Stimulated activated CD8-positive, alpha-beta memory T cell treated with anti-CD3 and anti-CD28 coated beads, Interleukin-7, amount 100 ng/mL, for 1 hour (primary cell): ENCODE measurements around the gene RABGGTB.
"Not testable (repeated sequence)": the region's sequence is repeated elsewhere in the genome, so short reads cannot be mapped to it uniquely, and the experiment has no call there.

Source experiments
- DNase-seq, 2 donors: peaks; one replicate each; pipeline ENCODE4 v3.0.0-alpha.2; 2020; ENCODE audit warnings: low read depth in 2 of 2

The RABGGTB gene

DNA sequence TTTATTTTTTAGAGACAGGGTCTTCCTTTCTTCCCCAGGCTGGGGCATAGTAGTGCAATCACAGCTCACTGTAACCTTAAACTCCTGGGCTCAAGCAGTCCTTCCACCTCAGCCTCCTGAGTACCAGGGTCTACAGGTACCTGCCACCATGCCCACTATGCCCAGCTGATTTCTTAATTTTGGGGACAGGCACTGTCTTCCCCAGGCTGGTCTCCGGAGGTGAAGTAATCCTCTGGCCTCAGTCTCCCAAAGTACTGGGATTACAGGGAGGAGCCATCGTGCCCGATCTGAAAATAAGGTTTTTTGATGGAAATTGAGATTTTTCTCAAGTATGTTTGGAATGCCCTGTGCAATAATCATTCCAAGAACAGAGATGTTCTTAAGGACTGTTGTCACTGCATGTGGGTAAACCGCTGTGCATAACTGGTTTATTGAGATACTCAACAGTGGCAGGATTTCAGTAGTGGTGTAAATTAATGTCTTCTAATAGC lies 9.7 kb downstream of the RABGGTB start:
- DNase-seq, result no peak

DNA sequence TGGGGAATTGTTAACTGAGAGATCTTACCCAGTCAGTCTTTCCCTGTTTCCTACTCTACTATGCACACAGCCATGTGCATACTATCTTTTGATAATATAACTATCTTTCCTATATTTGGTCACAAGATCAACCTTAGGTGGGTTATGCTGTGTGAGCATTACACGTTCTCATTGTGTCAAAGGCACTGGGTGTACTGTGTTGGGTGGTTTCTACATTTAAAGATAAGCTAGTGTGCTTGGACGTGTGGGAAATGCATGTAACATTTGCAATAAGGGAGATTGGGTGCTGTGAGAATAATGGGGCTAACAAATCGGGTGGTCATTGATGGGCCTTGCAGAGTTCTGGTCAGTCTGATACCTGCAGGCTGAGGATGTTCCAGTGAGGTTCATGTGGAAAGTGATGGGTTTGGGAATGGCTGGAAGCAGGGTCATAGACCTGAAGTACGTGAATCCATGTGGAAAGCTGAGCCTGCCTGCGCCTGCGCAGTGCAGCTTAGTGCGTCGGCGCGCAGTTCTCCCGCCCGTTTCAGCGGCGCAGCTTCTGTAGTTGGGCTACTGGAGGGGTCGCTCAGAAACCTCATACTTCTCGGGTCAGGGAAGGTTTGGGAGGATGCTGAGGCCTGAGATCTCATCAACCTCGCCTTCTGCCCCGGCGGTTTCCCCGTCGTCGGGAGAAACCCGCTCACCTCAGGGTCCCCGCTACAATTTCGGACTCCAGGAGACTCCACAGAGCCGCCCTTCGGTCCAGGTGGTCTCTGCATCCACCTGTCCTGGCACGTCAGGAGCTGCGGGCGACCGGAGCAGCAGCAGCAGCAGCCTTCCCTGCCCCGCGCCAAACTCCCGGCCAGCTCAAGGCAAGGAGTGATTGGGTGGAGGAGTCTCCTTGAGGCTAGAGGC lies 10.6 kb downstream of the RABGGTB start, which contains the start of gene MSH4:
Gene MSH4 (plus strand): TSS at position 507 of the 897 bp plus-strand sequence. CDS start 104 bp downstream, at position 611.
- DNase-seq, result no peak

DNA sequence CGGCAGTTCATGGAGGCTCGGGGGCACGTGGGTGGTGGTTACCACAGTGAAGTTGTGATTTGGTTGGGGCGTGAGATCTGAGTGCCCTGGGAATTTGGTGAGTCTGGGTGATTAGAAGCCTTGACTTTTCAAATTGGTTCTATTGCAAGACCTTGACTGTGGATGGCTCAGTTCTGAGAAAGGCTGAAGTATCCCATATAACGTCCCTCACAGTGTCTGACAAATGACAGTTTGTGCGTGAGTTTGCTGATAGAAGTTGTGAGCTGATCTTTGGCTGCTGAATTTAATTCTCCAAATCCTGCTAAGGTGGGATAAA lies 11.2 kb downstream of the RABGGTB start:
- DNase-seq, result no peak

DNA sequence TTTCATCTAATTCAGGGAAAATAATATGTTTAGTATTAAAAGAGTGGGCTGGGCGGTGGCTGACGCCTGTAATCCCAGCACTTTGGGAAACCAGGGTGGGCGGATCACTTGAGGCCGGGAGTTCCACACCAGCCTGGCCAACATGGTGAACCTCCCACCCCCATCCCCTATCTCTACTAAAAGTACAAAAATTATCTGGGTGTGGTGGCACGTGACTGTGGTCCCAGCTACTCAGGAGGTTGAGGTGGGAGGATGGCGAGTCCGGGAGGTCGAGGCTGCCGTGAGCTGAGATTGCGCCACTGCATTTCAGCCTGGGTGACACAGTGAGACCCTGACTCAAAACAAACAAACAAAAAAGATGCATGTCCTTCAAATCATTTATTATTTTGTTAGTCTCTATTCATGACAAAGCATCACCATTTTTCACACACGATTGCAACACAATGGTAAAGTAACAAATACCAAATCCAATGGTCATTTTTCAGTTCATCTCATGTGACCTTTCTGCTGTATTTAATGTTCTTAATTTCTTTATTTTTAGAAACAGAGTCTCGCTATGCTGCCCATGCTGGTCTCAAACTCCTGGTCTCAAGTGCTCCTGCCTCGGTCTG lies 11.7 kb downstream of the RABGGTB start:
- no peak for DNase-seq

DNA sequence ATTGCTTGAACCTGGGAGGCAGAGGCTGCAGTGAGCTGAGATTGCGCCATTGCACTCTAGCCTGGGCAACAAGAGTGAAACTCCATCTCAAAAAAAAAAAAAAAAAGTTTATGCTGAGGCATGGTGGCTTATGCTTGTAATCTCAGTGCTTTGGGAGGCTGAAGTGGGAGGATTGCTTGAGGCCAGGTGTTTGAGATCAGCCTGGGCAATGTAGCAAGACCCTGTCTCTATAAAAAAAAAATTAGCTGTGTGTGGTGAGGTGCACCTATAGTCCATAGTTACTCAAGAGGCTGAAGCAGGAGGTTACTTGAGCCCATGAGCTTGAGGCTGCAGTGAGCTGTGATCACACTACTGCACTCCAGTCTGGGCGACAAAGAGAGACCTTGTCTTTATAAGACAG lies 15.4 kb downstream of the RABGGTB start:
- DNase-seq, result not testable (repeated sequence)

DNA sequence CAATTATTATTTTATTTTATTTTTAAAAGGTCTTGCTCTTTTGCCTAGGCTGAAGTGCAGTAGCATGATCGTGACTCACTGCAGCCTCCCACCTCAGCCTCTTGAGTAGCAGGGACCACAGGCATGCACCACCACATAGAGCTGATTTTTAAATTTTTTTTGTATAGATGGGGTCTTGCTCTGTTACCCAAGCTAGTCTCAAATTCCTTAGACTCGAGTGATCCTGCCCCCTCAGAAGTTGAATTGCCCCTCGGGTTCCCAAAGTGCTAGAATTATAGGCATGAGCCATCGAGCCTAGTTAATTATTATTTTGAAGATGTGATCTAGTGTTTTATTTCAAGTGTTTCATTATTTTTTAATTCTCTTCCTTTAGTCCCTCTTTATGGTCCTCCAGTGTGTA lies 22.9 kb downstream of the RABGGTB start:
- DNase-seq, result no peak

DNA sequence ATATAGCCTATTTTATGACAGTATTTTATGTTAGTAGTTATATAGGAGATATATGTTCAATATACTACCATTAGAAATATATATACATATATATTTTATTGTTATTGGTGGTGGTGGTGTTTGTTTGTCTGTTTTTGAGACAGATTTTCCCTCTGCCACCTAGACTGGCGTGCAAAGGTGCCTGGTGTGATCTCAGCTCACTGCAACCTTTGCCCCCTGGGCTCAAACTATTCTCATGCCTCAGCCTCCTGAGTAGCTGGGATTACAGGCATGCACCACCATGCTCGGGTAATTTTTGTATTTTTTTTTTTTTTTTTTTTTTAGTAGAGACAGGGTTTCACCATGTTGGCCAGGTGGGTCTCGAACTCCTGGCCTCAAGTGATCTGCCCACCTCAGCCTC lies 24.1 kb downstream of the RABGGTB start:
- DNase-seq, result not testable (repeated sequence)

DNA sequence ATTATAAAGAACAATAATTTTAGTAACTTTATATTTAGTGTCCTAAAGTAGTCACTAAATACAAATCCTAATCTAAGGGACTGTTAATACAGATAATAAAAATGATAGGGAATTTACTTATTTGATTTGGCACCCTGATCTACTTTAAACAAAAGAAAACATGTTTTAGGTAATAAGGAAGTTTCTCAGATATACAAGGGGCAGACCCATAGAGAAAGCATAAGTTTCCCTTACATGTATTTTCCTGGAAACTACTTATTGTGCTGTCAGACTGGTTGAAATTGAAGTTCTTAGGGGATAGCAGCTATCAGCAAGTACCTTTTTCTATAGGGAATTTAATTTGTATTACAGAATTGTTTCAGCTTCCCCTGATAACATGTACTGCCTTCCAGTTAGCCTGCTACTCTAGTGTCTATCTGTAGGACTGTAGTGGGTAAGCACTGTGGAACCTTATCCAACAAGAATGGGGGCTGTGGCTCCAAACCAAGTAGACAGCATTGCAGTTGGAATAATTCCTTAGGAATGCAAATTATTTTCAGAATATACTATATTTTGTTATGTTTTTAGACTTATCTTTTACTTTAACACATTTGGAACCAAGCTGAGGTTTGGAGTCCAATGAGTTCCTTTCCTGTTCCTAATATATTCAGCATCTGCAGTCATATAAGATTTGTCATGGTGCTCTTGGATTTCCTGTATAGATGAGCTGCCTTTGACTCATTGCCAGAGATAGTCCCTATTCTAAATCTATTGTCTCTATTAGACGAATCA lies 25.3 kb downstream of the RABGGTB start:
- no peak for DNase-seq

DNA sequence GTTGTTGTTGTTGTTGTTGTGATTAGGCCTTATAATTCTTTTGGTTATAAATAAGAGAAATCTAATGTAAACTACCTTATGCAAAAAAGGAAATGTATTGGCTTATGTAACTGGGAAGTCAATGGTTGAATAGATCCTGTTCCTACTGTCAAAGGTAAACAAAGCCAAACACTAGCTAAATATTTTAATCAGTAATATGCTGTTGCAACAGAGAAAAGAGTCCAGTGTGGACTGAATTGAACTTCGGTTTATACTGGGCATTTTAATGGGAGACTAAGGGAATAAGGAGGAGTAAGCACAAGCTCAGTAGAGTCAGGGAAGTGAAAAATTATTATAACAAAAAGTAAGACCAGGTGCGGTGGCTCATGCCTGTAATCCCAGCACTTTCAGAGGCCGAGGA lies 26.0 kb downstream of the RABGGTB start:
- DNase-seq, result no peak

DNA sequence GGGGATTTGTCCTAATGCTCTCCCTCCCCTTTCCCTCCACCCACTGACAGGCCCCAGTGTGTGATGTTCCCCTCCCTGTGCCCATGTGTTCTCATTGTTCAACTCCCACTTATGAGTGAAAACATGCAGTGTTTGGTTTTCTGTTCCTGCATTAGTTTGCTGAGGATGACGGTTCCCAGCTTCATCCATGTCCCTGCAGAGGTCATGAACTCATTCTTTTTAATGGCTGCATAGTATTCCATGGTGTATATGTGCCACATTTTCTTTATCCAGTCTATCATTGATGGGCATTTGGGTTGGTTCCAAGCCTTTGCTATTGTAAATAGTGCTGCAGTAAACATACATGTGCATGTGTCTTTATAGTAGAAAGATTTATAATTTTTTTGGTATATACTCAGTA lies 37.5 kb downstream of the RABGGTB start:
- DNase-seq, result not testable (repeated sequence)

DNA sequence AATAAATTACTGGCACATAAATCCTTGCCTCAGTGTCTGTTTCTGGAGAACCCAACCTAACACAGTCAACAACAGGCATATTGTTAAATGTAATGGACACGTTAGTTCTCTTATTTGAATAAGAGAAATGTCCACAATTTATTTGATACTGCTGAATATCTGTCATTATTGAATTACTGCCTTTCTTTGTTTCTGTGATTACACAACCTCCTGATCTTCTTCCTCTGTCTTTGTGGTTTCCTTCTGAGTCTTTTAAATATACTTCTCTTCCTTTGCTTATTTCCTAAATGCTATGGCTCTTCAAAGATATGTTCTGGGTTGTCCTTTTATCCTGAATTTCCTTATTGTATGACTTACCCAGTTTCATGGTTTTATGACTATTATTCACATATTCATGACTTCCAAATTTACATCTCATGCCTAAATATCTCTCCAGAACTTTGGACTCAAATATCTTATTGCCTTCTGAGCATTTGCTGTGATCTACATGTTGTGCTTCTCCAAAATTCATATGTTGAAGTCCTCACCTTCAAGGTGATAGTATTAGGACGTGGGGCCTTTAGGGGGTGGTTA lies 50.6 kb downstream of the RABGGTB start:
- DNase-seq, result no peak

DNA sequence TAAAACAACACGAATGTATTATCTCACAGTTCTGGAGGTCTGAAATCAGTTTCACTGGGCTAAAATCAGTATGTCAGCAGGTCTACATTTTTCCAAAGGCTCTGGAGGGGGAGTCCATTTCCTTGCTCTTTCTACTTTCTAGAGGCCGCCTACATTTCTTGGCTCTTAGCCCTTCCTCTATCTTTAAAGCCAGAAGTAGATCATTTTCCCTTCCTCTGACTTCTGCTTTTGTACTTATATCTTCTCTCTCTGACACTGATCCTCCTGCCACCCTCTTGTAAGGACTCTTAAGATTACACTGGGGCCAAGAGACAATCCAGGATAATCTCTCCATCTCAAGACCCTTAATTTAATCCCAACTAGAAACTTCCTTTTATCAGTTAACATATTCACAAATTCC lies 52.0 kb downstream of the RABGGTB start:
- DNase-seq, result no peak

DNA sequence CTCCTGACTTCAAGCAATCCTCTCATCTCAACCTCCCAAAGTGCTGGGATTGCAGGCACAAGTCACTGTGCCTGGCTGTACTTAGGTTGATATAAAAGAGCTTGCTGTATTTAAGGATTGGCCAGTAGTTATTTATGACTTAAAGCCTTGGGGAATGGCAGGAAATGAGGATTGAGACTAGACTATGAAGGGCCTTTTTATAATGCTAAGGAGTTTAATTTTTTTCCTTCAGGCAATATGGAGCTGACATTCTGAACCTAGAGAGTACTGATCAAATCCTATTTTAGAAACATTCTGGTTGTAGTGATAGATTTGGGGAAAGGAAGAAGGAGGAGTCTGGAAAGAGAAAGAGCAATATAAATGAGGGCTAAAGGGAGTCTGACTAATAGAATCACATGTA lies 55.4 kb downstream of the RABGGTB start:
- no peak for DNase-seq
